Esophagus squamous epithelium (tissue), 5 donors: Measurements from ENCODE around the gene TMEM59L. TPM values are rescaled to one million over a fixed set of nuclear protein-coding genes. Genes with fewer than 3 reads are reported as not detected.

Experiments used
- DNase-seq: peaks from one replicate; lab custom pipeline; 2025; lab: John Stamatoyannopoulos, UW
- H3K27ac ChIP-seq, 4 donors: fragments of 200-600 bp; sonication (generic); one replicate each; pipeline ENCODE4 v1.5.1; 2016 to 2019; ENCODE audit warnings: mild to moderate bottlenecking in 1 of 4
- H3K27me3 ChIP-seq, 4 donors: fragments of 200-600 bp; sonication (generic); 1 replicate in 3 of 4; 2 replicates in 1 of 4; pipeline versions ENCODE4 v1.5.1 to v1.6.0; 2017 to 2021; ENCODE audit warnings: antibody characterized with exemption in 1 of 4
- H3K36me3 ChIP-seq, 3 donors: fragments of 200-600 bp; sonication (generic); one replicate each; pipeline ENCODE4 v1.5.1; 2016 to 2019
- H3K4me1 ChIP-seq, 3 donors: fragments of 200-600 bp; sonication (generic); one replicate each; pipeline ENCODE4 v1.5.1; 2017 to 2019
- H3K4me3 ChIP-seq, 4 donors: fragments of 200-600 bp; sonication (generic); 1 replicate in 3 of 4; 2 replicates in 1 of 4; pipeline ENCODE4 v1.5.1; 2016 to 2019; ENCODE audit warnings: mild to moderate bottlenecking in 2 of 4, moderate library complexity in 1 of 4
- H3K9me3 ChIP-seq, 3 donors: fragments of 200-600 bp; sonication (generic); one replicate each; pipeline ENCODE4 v1.5.1; 2016 to 2019
- POLR2A ChIP-seq, 4 donors: fragments of 450-650 bp; IDR thresholded peaks; one replicate each; pipeline ENCODE4 v1.6.1; 2017; ENCODE audit warnings: antibody characterized with exemption in 4 of 4, mild to moderate bottlenecking in 4 of 4, moderate library complexity in 3 of 4
- WGBS, 2 donors: methylation state at CpG; one replicate each; pipeline ENCODE4 v1.1.5; 2018; 5-methylcytosine and 5-hydroxymethylcytosine counted together
- intact Hi-C: fragments of 100-400 bp; cut with DNase I; formaldehyde crosslinking; loops from one replicate; pipeline ENCODE4 v1.15.0; 2022
- total RNA-seq, 4 donors: library from RNA; depleted of rRNA; stranded (reverse); fragments of >200 nt; gene quantifications; one replicate each; pipeline ENCODE4 v1.1.0, GENCODE V29; 2016
- TF ChIP-seq, protein P1 (sequence below), 6 experiments: fragments of 450-650 bp in 4 of 6; fragments of 200-600 bp in 2 of 6; sonication (generic) in 2 of 6; IDR thresholded peaks; one replicate each; pipeline ENCODE4 v1.5.1; 2016 to 2019; ENCODE audit warnings: antibody characterized with exemption in 6 of 6, mild to moderate bottlenecking in 4 of 6, moderate library complexity in 4 of 6
- donor health status: DM: yes; HTN: yes; CAD: no.

Gene TMEM59L
- total RNA-seq, 4 donors from 2014 or later, result 0.18 to 2.7 TPM; not detected in 2

DNA sequence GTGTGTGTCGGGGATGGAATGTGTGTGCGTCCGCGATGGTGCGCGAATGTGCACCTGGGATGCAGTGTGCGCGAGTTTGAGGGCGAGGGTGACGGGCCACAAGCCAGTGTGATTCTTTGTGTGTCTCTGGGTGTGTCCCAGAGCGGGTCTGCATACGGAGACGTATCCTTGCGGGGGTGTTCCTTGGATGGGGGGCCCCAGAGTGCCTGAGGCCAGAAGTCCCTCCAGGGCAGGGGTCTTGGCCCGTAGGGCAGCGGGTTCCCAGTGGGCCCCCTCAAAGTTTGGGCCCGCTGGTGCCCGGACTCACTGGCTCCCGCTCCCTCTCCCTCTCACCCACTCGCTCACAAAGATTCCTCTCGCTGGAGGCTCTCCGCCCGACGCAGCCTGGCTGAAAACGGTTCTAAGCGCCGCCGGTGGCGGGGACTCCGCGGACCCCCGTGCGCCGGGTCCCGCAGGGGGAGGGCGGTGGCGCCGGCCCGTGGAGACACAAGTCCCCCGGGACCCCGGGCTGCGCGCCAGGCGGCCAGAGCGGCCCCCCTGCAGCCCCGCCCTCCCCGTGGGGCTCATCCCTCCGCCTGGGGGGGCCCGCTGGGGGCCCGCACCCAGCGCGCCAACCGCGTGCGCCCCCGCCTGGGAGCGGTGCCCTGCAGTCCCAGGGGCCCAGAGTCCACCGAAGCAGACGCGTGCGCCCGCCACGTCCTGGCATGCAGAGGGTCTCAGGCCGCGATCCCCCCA lies 7.0 kb upstream of the TMEM59L start:
- DNase-seq, result no peak
- TF ChIP-seq, protein P1, sequence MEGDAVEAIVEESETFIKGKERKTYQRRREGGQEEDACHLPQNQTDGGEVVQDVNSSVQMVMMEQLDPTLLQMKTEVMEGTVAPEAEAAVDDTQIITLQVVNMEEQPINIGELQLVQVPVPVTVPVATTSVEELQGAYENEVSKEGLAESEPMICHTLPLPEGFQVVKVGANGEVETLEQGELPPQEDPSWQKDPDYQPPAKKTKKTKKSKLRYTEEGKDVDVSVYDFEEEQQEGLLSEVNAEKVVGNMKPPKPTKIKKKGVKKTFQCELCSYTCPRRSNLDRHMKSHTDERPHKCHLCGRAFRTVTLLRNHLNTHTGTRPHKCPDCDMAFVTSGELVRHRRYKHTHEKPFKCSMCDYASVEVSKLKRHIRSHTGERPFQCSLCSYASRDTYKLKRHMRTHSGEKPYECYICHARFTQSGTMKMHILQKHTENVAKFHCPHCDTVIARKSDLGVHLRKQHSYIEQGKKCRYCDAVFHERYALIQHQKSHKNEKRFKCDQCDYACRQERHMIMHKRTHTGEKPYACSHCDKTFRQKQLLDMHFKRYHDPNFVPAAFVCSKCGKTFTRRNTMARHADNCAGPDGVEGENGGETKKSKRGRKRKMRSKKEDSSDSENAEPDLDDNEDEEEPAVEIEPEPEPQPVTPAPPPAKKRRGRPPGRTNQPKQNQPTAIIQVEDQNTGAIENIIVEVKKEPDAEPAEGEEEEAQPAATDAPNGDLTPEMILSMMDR (IDR thresholded peaks at IDR 0.05), result no peak
- no peak for TF ChIP-seq POLR2A (IDR thresholded peaks at IDR 0.05)
- peaks cover 19 to 53% (median 24%) of the 10 kb centered on the region in 3 donors for H3K4me1 ChIP-seq

DNA sequence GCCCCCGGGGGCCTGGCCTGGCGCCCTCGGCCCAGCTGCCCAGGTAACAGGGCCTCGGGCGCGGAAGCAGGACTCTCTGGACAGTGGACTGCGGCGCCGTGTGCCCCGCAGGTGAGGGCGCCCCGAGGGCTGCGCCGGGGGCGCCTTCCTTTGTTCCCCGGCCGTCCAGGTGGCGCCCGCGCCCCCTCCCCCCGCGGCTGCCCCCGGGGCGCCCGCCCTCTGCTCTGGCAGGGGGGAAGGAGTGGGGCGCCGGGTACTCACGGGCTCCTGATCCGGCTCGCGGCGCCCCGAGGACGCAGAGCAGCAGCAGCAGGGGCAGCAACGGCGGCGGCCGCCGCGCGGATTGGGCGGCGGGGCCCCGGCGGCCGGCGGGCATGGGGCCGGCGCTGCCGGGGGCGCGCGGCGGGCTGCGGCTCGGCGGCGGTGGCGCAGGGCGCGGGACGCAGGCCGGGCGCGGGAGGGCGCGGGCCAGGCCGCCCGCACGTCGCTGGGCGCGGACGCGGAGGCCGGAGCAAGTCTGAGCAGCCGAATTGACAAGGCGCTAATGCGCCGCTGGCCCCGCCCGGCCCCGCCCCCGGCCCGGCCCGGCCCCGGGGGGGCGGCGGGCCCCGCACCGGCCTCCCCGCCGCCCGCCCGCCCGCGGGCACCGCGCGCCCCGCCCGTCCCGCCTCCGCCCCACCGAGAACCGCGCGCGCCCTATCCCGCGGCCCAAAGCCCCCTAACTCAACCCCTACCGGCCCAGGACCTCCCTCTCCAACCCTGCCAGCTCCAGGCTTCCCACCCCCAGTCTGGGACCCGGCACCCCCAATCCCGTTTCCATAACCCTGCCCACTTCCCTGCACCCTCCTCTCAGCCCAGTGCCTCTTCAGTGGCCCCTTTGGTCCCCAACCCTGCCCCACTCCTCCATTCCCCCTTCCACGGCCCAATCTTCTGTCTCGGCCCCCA lies 6.1 kb upstream of the TMEM59L start, which contains the start of gene CRLF1:
Gene CRLF1, minus strand, starts transcription at position 519 of the 945 bp plus-strand sequence. Its CDS starts 143 bp downstream, at position 376.
- no peak for TF ChIP-seq POLR2A (IDR thresholded peaks at IDR 0.05)
- TF ChIP-seq, protein P1 (IDR thresholded peaks at IDR 0.05), result no peak
- Histone ChIP-seq H3K36me3 (no peaks in the 10 kb centered on the region), H3K27ac (peak within 1 kb of the TSS; percentile 5 to 54 (median 51)), H3K27me3 (peaks cover 18 to 97% (median 30%) of the 10 kb centered on the region in 4 donors), H3K4me3 (peak within 1 kb of the TSS; percentile 31 to 63 (median 41)), H3K4me1 (peaks cover 28 to 61% (median 33%) of the 10 kb centered on the region in 3 donors), H3K9me3 (no peaks in the 10 kb centered on the region)
- intact Hi-C loops, result no loop called here
- no peak for DNase-seq
- 0 to 6% methylated on average over 3 to 6 of the region's 116 CpGs for WGBS, 2 donors

More for the DNA sequence above, 7.0 kb upstream of the TMEM59L start:
- peaks cover 17 to 96% (median 22%) of the 10 kb centered on the region in 4 donors for H3K27me3 ChIP-seq
- H3K9me3 ChIP-seq, result no peaks in the 10 kb centered on the region
- H3K4me3 ChIP-seq, result peak overlapping the region; percentile 28 to 63 (median 41)
- peak overlapping the region in 3 of 4 donors; percentile 48 to 52 (median 50) for H3K27ac ChIP-seq
- no peaks in the 10 kb centered on the region for H3K36me3 ChIP-seq
- 0 to 11% methylated on average over 10 to 12 of the region's 65 CpGs for WGBS, 2 donors
- intact Hi-C loops, result no loop called here

DNA sequence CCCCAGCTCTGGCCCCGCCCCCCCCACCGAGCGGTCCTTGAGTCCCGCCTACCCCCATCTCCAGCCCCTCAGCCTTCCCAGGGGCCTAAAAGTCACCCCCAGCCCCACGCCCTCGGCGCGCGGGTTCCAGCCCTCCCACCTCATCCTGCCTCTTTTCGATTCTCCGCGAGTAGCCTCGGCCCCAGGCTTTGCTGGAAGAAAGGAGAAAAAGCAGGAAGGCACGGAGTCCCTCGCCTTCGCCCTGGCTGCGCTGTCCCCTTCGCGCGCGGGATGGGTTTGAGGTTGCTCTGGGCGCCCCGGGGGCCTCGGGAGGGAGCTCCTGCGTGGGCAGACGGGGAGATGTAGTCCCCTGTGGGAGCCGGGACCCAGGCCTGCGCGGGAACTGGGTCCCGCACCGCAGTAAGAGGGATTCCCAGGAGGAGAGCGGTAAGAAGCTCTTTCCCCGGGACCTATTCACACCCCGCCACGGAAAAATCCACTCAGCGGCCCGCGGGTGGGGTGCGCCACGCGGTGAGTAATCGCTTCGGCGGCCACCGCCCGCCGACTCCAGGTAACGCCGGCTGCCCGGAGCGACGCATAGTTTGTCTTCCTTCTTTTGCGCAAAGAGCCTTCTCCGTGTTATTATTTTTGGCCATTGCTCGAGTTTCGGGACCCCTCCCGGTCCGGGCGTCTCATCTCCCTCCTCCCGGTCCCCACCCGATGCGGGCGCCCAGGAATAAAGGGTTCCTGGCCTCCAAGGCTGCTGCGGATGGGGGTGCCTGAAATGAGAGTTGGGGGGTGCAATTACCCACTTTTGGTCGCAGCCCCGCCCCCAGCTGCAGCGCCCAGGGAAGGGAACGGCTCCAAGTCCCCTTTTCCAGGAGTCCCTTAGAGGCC lies 5.2 kb upstream of the TMEM59L start:
- TF ChIP-seq POLR2A (IDR thresholded peaks at IDR 0.05), result no peak
- TF ChIP-seq, protein P1 (IDR thresholded peaks at IDR 0.05), result no peak
- Histone ChIP-seq H3K4me1 (peaks cover 36 to 70% (median 37%) of the 10 kb centered on the region in 3 donors), H3K9me3 (no peaks in the 10 kb centered on the region), H3K36me3 (no peaks in the 10 kb centered on the region), H3K4me3 (peak overlapping the region; percentile 12 to 63 (median 36)), H3K27me3 (peaks cover 22 to 97% (median 39%) of the 10 kb centered on the region in 4 donors), H3K27ac (peak overlapping the region; percentile 5 to 54 (median 32))
- intact Hi-C loops, result no loop called here
- no peak for DNase-seq
- 0 to 1% methylated on average over 6 to 25 of the region's 68 CpGs for WGBS, 2 donors

DNA sequence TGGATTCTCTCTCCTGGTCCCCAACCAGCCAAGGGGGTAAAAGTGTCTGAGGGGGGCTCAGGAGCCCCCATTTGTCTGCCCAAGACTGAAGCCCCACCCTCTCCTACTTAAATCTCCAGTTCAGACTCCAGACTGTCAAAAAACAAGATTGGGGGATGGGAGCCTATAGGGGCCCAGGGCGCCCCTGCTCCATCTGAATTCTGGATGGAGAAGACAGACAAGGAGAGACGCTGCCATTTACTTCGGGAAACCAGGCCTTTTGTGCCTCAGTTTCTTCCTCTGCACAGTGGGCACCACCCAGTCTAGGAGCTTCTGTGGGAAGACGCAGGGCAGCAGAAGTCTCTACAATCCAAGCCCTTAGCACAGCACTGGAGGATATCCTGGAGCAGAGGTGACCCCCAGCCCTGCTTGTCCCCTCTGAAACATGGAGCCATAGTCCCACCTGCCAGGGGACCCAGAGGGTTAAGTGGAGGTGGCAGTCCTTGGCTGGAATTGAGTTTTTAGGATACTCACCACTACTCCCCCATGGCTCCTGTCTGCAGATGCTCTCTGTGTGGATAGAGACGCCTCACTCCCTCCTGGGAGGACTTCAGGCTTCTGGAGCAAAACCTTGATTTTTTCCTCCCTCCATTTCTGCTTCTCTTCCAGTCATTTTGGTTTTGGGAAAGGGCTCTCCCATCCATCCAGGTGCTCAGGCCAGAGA lies 4.4 kb upstream of the TMEM59L start:
- TF ChIP-seq, protein P1 (IDR thresholded peaks at IDR 0.05), result no peak
- no peak for TF ChIP-seq POLR2A (IDR thresholded peaks at IDR 0.05)
- Histone ChIP-seq H3K27ac (no peak overlapping the region), H3K36me3 (no peaks in the 10 kb centered on the region), H3K9me3 (no peaks in the 10 kb centered on the region), H3K4me3 (peak overlapping the region in 3 of 4 donors; percentile 31 to 63 (median 41)), H3K27me3 (peaks cover 27 to 97% (median 41%) of the 10 kb centered on the region in 4 donors), H3K4me1 (peaks cover 41 to 76% (median 45%) of the 10 kb centered on the region in 3 donors)
- DNase-seq, result no peak
- WGBS, 2 donors, result 58 to 71% methylated on average over 3 to 5 of the region's 5 CpGs
- intact Hi-C loops, result no loop called here
